GM21786 (cell line): Measurements from ENCODE around the gene CCDC3.
"Not testable (repeated sequence)": the region's sequence is repeated elsewhere in the genome, so short reads cannot be mapped to it uniquely, and the experiment has no call there.

Experiments used
- ATAC-seq: cut with Tn5 transposase; IDR thresholded peaks from one replicate; pipeline ENCODE4 v1.9.1; 2021; ENCODE audit not compliant: unreplicated experiment

The CCDC3 gene

DNA sequence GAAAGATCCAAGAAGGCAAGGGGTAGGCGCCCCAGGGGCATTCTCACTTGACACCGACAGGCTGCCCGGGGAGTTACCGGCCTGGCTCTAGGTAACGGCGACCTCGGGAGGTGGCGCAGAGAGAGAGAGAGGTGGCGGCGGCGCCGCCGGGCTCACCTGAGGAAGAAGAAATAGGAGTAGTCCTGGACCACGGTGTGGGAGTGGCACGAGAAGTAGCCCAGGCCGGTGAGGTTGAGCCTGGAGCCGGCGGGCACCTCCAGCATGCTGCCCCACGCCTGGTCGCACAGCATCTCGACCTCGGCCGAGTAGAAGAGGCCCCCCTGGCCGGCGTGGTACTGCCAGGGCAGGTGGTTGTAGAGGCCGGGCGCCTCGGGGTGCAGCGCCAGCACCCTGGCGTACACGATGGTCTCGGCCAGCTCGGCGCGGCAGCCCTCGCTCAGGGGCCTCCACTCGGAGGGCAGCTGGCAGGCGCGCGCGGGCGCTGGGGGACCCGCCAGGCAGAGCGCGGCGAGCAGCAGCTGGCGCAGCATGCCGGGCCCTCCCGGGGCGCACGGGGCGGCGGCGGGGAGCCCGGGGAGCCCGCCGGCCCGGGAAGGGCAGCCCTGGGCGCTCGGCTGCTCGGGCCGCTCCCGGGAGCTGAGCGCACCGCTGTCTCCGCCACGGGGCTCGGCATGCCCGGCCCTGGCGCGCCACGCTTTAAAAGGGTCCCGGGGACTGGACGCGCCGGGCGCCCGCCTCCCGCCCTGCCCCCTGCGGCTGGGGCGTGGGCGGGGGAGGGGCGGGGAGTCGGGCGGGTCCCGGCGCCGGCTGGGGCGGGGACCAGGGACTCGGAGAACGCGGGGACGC is at the start of gene CCDC3:
CCDC3 (minus strand) TSS at position 673 of the 846 bp plus-strand sequence; CDS start at position 530, 143 bp downstream.
- ATAC-seq: no peak

DNA sequence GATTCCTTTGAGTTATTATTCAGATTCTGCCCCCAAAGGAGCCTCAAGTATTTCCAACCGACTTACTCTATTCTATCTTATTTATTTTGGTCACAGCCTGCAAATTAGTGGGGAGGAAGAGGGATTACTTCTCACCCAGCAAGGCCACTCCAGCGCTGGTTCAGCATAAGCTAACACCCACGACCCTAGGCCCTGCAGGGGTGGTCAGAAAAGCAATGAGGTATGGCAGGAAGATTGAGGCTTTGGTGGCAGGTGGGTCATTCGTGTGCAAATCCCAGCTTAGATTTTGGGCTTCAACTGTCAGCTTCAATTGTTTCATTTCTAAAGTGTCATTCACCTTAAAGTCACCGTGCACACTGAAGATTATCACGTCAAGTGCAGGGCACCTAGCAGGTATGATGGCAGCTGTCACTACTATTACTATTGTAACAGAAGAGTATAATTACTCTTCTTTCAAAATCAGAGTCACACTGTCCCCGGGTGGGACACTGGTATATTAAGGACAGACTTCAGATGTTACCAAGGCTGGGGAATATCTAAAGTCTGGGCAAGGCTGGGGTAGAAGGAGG is 49.7 kb upstream of the CCDC3 start:
- no peak for ATAC-seq

DNA sequence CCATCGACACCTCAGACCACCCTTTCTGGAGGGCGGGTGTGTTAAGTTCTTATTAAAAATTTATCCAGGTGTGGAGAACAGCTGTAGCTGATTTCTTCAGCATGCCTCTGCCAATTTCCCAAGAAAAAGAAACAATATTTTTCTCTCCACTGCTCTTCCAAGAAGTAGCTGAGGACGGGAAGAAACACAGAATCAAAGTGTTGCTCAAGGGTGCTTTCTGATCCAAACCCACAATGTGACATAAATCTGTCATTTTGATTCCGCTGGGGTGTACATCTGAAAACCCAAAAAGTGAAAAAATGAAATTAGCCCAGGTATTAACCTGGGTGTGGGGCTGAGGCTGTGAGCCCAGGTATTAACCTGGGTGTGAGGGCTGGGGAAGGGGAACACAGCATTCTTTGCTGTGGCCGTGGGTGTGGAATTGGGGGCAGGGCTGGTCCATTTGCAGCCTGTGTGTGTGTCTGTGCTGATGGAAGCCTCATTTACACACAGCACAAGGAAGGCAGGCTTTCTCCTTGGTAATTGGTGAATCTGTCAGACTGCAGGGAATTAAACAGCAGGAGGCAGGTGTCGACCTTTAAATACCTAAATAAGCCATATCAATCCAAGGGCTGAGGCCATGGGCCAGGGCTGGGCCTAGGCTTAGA is 48.4 kb upstream of the CCDC3 start:
- no peak for ATAC-seq

DNA sequence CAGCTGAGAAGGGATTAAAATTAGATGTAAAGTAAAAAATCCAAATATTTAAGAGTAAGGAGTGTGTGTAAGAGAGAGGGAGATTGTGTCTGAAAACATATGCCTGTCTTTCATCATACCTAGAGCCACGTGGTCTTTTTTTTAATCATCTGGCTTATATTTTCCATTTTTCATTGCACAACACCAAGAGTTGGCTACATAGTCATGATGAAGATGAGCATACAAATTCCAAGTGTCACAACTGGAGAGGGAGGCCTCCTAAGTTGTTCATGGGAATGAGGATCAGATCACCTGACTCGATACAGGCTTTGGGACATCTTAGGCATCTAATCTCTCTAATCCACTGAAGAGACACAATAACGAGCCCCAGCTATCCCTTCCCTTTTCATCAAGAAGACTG is 47.2 kb upstream of the CCDC3 start:
- ATAC-seq: no peak

DNA sequence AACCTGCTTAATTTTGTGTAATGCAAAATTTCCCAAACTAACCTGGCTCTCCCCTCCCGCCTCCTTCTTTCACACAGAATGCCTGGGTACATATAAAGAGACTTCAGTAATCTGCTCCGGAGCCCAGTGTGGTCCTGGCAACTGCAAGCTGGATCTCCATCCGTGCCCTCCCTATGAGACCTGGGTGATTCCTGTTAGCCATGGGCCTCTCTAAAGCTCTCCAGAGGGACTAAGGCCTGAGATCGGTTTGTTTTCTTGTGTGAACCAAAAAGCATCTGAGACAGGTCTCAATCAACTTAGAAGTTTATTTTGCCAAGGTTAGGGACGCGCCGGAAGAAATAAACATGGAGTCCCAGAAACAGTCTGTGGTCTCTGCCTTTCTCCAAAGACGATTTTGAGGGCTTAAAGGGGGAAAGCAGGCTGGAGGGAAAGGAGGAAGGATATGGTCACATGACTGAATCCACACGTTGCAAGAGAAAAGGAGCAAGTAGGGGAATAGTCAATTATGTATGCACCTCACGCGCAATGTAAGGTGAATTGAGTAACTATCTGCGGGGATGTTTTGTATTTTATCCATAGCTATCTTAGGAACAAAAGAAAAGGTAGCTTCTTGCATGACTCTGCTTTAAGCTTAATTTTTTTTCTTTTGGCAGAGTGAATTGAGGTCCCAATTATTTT is 46.2 kb upstream of the CCDC3 start:
- no peak for ATAC-seq

GRCh38 chr10:13046851-13047528 is 45.5 kb upstream of the CCDC3 start:
- no peak for ATAC-seq

DNA sequence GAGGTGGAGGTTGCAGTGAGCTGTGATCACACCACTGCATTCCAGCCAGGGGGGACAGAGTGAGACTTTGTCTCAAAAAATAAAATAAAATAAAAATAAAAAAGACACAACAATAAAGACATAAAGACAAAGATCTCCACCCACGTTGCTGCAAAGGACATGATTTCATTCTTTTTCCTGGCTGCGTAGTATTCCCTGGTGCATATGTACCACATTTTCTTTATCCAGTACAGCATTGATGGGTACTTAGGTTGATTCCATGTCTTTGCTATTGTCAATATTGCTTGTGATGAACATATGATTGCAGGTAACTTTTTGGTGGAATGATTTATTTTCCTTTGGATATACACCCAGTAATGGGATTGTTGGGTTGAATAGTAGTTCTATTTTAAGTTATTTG is 42.0 kb upstream of the CCDC3 start:
- no peak for ATAC-seq

DNA sequence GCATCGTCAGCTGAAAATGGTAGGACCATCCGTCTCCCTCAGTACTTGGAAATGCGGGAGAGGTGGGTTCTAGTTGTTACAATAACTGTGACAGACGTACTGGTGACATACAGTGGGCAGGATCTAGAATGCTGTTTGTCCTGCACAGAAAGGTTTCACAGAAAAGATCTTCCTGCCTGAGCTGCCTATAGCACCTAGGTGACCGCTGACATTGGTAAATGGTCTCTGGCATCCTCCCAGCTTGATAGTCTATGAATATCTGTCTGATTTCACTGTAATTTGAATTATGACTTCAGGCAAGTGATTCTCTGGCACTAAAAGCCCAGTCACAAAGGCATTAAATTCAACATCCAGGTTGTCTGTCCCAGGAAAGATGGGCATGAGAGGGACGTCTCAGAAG is 38.2 kb upstream of the CCDC3 start:
- ATAC-seq: no peak

GRCh38 chr10:13038391-13038790 is 36.9 kb upstream of the CCDC3 start:
- ATAC-seq: no peak

DNA sequence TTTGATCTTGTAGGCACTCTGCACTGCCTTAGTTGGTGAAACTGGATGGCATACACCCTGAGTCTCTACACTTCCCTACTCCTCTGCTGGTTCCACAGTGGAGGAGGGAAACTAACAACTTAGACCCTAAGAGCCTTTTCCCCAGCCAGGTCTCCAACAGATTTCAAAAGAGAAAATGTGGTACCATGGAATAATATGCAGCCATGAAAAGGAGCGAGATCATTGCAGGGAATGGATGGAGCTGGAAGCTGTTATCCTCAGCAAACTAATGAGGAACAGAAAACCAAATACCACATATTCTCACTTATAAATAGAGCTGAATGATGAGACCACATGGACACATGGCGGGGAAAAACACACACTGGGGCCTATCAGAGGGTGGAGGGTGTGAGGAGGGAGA is 36.3 kb upstream of the CCDC3 start:
- no peak for ATAC-seq

DNA sequence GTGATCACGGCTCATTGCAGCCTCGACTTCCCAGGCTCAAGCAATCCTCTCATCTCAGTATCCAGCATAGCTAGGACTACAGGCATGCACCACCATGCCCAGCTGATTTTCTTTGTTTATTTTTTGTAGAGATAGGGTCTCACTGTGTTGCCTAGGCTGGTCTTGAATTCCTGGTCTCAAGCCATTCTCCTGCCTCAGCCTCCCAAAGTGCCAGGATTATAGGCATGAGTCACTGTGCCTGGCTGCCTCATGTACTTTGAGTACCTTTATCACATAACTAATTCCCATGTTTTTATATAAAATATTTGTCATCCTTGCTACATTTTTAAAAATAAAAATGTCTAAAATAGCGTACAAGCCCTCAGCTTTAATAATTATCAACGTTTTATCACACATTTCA is 35.3 kb upstream of the CCDC3 start:
- no peak for ATAC-seq

- ATAC-seq: not testable (repeated sequence)
Observed at GRCh38 chr10:13035731-13036130, 34.2 kb upstream of the CCDC3 start.

GRCh38 chr10:13026873-13027272 is 25.4 kb upstream of the CCDC3 start:
- no peak for ATAC-seq

DNA sequence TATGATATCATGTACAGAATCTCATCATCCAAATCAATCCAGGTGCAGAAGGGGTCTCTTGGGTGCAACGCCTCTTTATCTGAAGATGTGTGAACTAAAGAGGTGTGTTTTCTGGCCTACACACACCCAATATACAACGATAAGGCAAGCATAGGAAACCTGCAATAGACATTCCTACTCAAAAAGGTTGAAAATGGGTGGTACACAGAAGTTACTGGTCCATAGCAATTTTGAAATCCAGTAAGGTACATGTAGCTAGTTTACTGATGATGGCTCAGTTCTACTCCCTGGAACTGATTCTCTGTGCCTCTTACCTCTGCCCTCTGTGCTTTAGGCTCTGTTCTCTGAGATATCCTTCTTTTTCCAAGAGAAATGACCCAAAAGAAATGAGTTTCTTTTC is 22.2 kb upstream of the CCDC3 start:
- no peak for ATAC-seq

DNA sequence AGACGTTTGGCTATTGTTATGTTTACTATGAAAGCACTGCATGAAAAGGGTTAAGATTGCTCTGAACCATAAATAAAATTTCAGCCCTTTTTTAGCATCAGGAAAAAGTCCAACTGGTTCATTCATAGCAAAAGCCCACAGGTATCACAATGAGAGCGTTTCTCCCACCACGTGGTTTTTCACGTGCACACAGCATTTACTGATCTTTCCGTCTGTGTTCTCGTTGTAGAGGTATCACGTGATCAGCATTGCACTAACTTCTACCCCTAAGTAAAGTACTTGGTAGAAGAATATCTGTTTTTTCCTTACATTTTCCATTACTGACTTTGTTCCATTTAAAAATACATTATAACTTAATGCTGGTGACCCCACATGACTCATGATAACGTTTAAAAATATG is 17.8 kb upstream of the CCDC3 start:
- ATAC-seq: no peak

DNA sequence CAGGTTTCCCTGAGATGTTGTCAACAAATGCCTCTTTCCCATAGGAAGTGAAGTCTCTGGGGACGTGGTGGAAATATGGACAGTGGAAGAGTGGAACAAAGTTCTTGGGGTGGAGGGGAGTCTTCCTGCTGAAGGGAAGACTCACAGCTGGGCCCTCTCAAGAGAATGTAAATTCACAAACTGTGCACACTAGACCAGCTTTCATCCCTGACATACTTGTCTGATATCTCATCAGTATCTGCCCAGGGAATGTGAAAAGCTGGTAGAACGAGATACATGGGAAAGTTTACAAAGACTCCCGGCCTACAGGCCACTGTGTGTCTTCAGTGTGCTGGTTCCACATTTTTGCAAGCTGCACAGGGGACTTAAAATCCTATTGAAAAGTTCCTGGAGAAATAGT is 16.7 kb upstream of the CCDC3 start:
- no peak for ATAC-seq

- ATAC-seq: no peak
Observed at GRCh38 chr10:13016886-13017285, 15.4 kb upstream of the CCDC3 start.

DNA sequence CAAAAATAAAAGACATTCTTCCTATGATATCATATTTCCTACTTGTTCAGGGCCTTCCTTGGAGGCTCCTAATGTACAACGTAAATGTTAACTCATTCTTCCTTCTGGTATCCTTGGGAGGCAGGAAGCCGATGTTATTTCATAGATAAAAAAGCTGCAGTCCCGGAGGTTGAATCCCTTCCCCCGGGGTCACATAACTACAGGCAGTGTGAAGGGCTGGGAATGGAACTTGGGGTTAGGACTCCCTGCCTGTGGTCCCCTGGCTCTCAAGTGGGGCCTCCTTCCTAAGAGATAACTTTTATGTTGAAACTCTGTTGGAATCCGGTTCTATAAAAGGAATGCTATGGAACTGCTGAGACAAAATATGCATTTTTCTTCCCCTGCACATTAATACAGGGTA is 14.9 kb upstream of the CCDC3 start:
- no peak for ATAC-seq

DNA sequence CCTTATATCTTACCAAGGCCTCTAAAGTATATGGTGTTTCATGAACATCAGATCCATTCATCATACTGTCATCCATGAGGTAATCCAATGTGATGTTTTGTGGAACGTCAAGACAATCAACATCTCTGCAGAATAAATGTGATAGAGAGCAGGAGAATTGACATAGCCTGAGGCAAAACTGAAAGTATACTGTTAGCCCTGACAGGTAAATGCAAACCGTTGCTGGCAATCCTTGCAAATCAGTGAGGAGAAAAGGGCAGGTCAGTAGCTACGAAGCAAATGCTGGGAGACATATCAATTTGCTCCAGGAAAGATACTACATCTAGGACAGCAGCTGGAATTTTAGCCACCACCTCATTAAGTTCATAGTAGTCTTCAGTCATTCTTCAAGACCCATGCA is 4.5 kb upstream of the CCDC3 start:
- no peak for ATAC-seq

- no peak for ATAC-seq
Observed at GRCh38 chr10:13003759-13004158, 2.2 kb upstream of the CCDC3 start.

DNA sequence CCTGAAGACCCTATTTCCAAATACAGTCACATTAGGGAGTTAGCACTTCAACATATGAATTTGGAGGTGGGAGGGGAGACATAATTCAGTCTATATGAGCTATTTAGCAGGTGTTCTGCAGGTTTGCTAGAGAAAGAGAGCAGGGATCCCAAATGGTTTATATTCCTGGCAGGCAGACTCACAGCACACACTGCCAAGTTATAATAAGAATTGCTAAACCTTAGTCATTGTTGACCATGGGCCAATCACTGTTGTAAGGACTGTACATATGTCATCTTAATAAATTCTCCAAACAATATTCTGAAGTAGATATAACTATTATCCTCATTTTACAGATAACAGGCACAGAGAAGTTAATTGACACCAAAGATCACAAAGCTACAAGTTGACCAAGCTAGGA is 1.5 kb upstream of the CCDC3 start:
- no peak for ATAC-seq
